ENCODE measurements around the gene MSRB3. TPM values are rescaled to one million over a fixed set of nuclear protein-coding genes. Genes with fewer than 3 reads are reported as not detected.

MSRB3 gene
- total RNA-seq, 1 donor from 2014 or later, result 1.1 TPM

- H3K27me3 Mint-ChIP-seq, result no peaks in the 10 kb centered on the region
- H3K36me3 Mint-ChIP-seq (ENCODE audit: insufficient read depth), result no peaks in the 10 kb centered on the region
- no peak overlapping the region for H3K4me3 Mint-ChIP-seq (ENCODE audit: low read depth)
- TF ChIP-seq CTCF (IDR thresholded peaks at IDR 0.05; ENCODE audit: unreplicated experiment), result no peak
- no peak overlapping the region for H3K27ac Mint-ChIP-seq
- peaks cover 6% of the 10 kb centered on the region for H3K9me3 Mint-ChIP-seq (ENCODE audit: low read depth)
- DNase-seq (ENCODE audit: low spot score, unreplicated experiment), result no peak
- H3K4me1 Mint-ChIP-seq (ENCODE audit: low read depth), result peaks cover 4% of the 10 kb centered on the region
Measured at GRCh38 chr12:65292241-65292640, 13.8 kb downstream of the MSRB3 start.

GRCh38 chr12:65293735-65294134 is 15.3 kb downstream of the MSRB3 start:
- H3K4me3 Mint-ChIP-seq (ENCODE audit: low read depth), result no peak overlapping the region
- H3K9me3 Mint-ChIP-seq (ENCODE audit: low read depth), result peaks cover 6% of the 10 kb centered on the region
- no peaks in the 10 kb centered on the region for H3K27me3 Mint-ChIP-seq
- TF ChIP-seq CTCF (IDR thresholded peaks at IDR 0.05; ENCODE audit: unreplicated experiment), result no peak
- H3K36me3 Mint-ChIP-seq (ENCODE audit: insufficient read depth), result no peaks in the 10 kb centered on the region
- H3K4me1 Mint-ChIP-seq (ENCODE audit: low read depth), result no peaks in the 10 kb centered on the region
- DNase-seq (ENCODE audit: low spot score, unreplicated experiment), result no peak
- no peak overlapping the region for H3K27ac Mint-ChIP-seq

GRCh38 chr12:65294641-65295262 is 16.3 kb downstream of the MSRB3 start:
- H3K4me3 Mint-ChIP-seq (ENCODE audit: low read depth), result no peak overlapping the region

GRCh38 chr12:65296508-65297265 is 18.2 kb downstream of the MSRB3 start:
- TF ChIP-seq CTCF (IDR thresholded peaks at IDR 0.05; ENCODE audit: unreplicated experiment), result no peak
- H3K27me3 Mint-ChIP-seq, result no peaks in the 10 kb centered on the region
- H3K4me1 Mint-ChIP-seq (ENCODE audit: low read depth), result no peaks in the 10 kb centered on the region
- H3K36me3 Mint-ChIP-seq (ENCODE audit: insufficient read depth), result no peaks in the 10 kb centered on the region
- DNase-seq (ENCODE audit: low spot score, unreplicated experiment), result no peak
- no peak overlapping the region for H3K27ac Mint-ChIP-seq
- peaks cover 6% of the 10 kb centered on the region for H3K9me3 Mint-ChIP-seq (ENCODE audit: low read depth)
- H3K4me3 Mint-ChIP-seq (ENCODE audit: low read depth), result no peak overlapping the region

More at GRCh38 chr12:65294641-65295262, 16.3 kb downstream of the MSRB3 start:
- Mint-ChIP-seq H3K27me3 (no peaks in the 10 kb centered on the region), H3K27ac (no peak overlapping the region), H3K36me3 (ENCODE audit: insufficient read depth) (no peaks in the 10 kb centered on the region), H3K4me1 (ENCODE audit: low read depth) (no peaks in the 10 kb centered on the region), H3K9me3 (ENCODE audit: low read depth) (peaks cover 6% of the 10 kb centered on the region)
- DNase-seq (ENCODE audit: low spot score, unreplicated experiment), result no peak
- TF ChIP-seq CTCF (IDR thresholded peaks at IDR 0.05; ENCODE audit: unreplicated experiment), result no peak

- no peaks in the 10 kb centered on the region for H3K27me3 Mint-ChIP-seq
- H3K27ac Mint-ChIP-seq, result no peak overlapping the region
- H3K36me3 Mint-ChIP-seq (ENCODE audit: insufficient read depth), result no peaks in the 10 kb centered on the region
- peaks cover 6% of the 10 kb centered on the region for H3K9me3 Mint-ChIP-seq (ENCODE audit: low read depth)
- TF ChIP-seq CTCF (IDR thresholded peaks at IDR 0.05; ENCODE audit: unreplicated experiment), result no peak
- peaks cover 8% of the 10 kb centered on the region for H3K4me1 Mint-ChIP-seq (ENCODE audit: low read depth)
- DNase-seq (ENCODE audit: low spot score, unreplicated experiment), result no peak
- H3K4me3 Mint-ChIP-seq (ENCODE audit: low read depth), result no peak overlapping the region
Measured at GRCh38 chr12:65300097-65300496, 21.6 kb downstream of the MSRB3 start.
